C4-2B (cell line): ENCODE data around the gene ADRA1B.

Source experiments
- CTCF ChIP-seq: fragments of 450-650 bp; conservative IDR thresholded peaks from 2 replicates; pipeline ENCODE4 v1.5.1; 2017; ENCODE audit warnings: mild to moderate bottlenecking
- ZFX ChIP-seq: fragments of 450-650 bp; IDR thresholded peaks from 2 replicates; pipeline ENCODE4 v1.6.1; 2017

- TF ChIP-seq CTCF (peak; percentile 88), ZFX (no peak)
Measured at GRCh38 chr5:159965031-159965837, 49.0 kb downstream of the ADRA1B start.
